GM12878 (cell line): ENCODE results near the gene SPG7. TPM values are rescaled to one million over a fixed set of nuclear protein-coding genes. Genes with fewer than 3 reads are reported as not detected.
A peak's percentile ranks its signal among the peaks of the same experiment; 100 is the strongest.

ENCODE experiments used
- ATAC-seq: fragments of 200-7000 bp; cut with Tn5 transposase; 3 replicates; pipeline ENCODE4 v1.9.1; 2020; ENCODE audit warnings: mild to moderate bottlenecking, moderate library complexity
- BruUV-seq: library from RNA; stranded (reverse); fragments of 400-500 nt; replicated peaks from 2 replicates; lab custom pipeline; 2021; lab: Mats Ljungman, UMichigan
- CTCF ChIA-PET: fragments of 300-600 bp; sonication (Branson Sonifier 250); formaldehyde crosslinking; extraction: SDS; loops from one replicate; lab custom pipeline; 2021; ENCODE audit warnings: inconsistent platforms; lab: Yijun Ruan, JAX
- POLR2A ChIA-PET: fragments of 350-600 bp; formaldehyde crosslinking; extraction: SDS; loops from one replicate; lab custom pipeline; 2021; ENCODE audit warnings: inconsistent platforms; lab: Charles Lee
- RAD21 ChIA-PET: fragments of 300-600 bp; sonication (Branson Sonifier 250); formaldehyde crosslinking; loops from one replicate; lab custom pipeline; 2023; ENCODE audit warnings: antibody characterized with exemption; ENCODE audit not compliant: unreplicated experiment; lab: Charles Lee
- SMC1A ChIA-PET: fragments of 300-600 bp; sonication (Branson Sonifier 250); formaldehyde crosslinking; loops from one replicate; lab custom pipeline; 2023; ENCODE audit not compliant: unreplicated experiment, uncharacterized antibody; lab: Charles Lee
- DNase-seq: peaks from one replicate; pipeline ENCODE4 v3.0.0-alpha.2; 2011; ENCODE audit warnings: low read depth, low spot score
- FAIRE-seq: peaks from 3 replicates; lab custom pipeline; 2011; peaks lifted over from hg19 to GRCh38; lab: Jason Lieb, UNC
- H2AFZ ChIP-seq: 2 replicates; pipeline ENCODE4 v1.6.0; 2011; ENCODE audit warnings: low read depth, low read length, control low read depth; ENCODE audit not compliant: control insufficient read depth
- H3K27ac ChIP-seq: 2 replicates; pipeline ENCODE4 v1.5.1; 2011; ENCODE audit warnings: control low read depth; ENCODE audit not compliant: control insufficient read depth, insufficient read depth
- H3K27me3 ChIP-seq, 2 experiments: replicated peaks in 1 of 2; 2 replicates each; pipeline versions ENCODE4 v1.6.0 to v1.6.1; 2011; ENCODE audit warnings: low read length in 1 of 2; ENCODE audit not compliant: control insufficient read depth in 2 of 2, insufficient read depth in 2 of 2
- H3K36me3 ChIP-seq, 2 experiments: 2 replicates each; pipeline ENCODE4 v1.5.1; 2011; ENCODE audit warnings: low read length in 1 of 2; ENCODE audit not compliant: control insufficient read depth in 2 of 2, insufficient read depth in 2 of 2
- H3K4me1 ChIP-seq: 2 replicates; pipeline ENCODE4 v1.6.1; 2011; ENCODE audit warnings: mild to moderate bottlenecking, low read length, moderate library complexity, mixed read lengths; ENCODE audit not compliant: control insufficient read depth, insufficient read depth
- H3K4me2 ChIP-seq: 2 replicates; pipeline ENCODE4 v1.6.0; 2011; ENCODE audit warnings: control low read depth; ENCODE audit not compliant: control insufficient read depth, insufficient read depth
- H3K4me3 ChIP-seq: fragments of 200-600 bp; sonication (generic); 2 replicates; pipeline ENCODE4 v1.5.1; 2016
- H3K79me2 ChIP-seq: 2 replicates; pipeline ENCODE4 v1.6.0; 2011; ENCODE audit warnings: low read length; ENCODE audit not compliant: control insufficient read depth, insufficient read depth
- H3K9ac ChIP-seq: 2 replicates; pipeline ENCODE4 v1.8.0; 2011; ENCODE audit warnings: low read length, control low read depth, mixed read lengths; ENCODE audit not compliant: control insufficient read depth, insufficient read depth
- H3K9me3 ChIP-seq: replicated peaks from 3 replicates; pipeline ENCODE4 v1.5.1; 2011; ENCODE audit warnings: mild to moderate bottlenecking, low read length; ENCODE audit not compliant: control insufficient read depth, insufficient read depth
- H4K20me1 ChIP-seq: 2 replicates; pipeline ENCODE4 v1.6.0; 2011; ENCODE audit not compliant: control insufficient read depth, insufficient read depth
- ATF7 ChIP-seq: fragments of 450-650 bp; IDR thresholded peaks from 2 replicates; pipeline ENCODE4 v1.6.1; 2016; ENCODE audit warnings: low read depth, mild to moderate bottlenecking
- BCL11A ChIP-seq: IDR thresholded peaks from 2 replicates; pipeline ENCODE4 v1.6.1; 2011; ENCODE audit warnings: low read depth, low read length
- BHLHE40 ChIP-seq, 2 experiments: fragments of 450-650 bp in 1 of 2; IDR thresholded peaks; 2 replicates each; pipeline ENCODE4 v1.6.1; 2011 to 2017; ENCODE audit warnings: low read depth in 2 of 2, borderline replicate concordance in 1 of 2, improper control_type of control experiment in 1 of 2, low read length in 1 of 2, mild to moderate bottlenecking in 1 of 2
- CBX3 ChIP-seq: fragments of 200-600 bp; sonication (generic); IDR thresholded peaks from 2 replicates; pipeline ENCODE4 v1.6.1; 2016; ENCODE audit warnings: low read depth, borderline replicate concordance
- CHD1 ChIP-seq: IDR thresholded peaks from 2 replicates; pipeline ENCODE4 v1.6.1; 2012; ENCODE audit warnings: low read depth, low read length, improper control_type of control experiment
- CHD2 ChIP-seq: IDR thresholded peaks from 2 replicates; pipeline ENCODE4 v1.6.1; 2011; ENCODE audit warnings: low read depth, low read length, improper control_type of control experiment, borderline replicate concordance
- CREM ChIP-seq: IDR thresholded peaks from 2 replicates; pipeline ENCODE4 v1.6.1; 2014; ENCODE audit warnings: antibody characterized with exemption, low read depth
- EED ChIP-seq: sonication (generic); IDR thresholded peaks from 2 replicates; pipeline ENCODE4 v1.6.1; 2016; ENCODE audit warnings: antibody characterized with exemption, low read depth
- HDAC6 ChIP-seq: fragments of 200-600 bp; sonication (generic); IDR thresholded peaks from one replicate; pipeline ENCODE4 v1.8.0; 2017; ENCODE audit warnings: antibody characterized with exemption; ENCODE audit not compliant: unreplicated experiment
- IRF4 ChIP-seq: IDR thresholded peaks from 2 replicates; pipeline ENCODE4 v1.6.1; 2011; ENCODE audit warnings: low read depth, low read length
- KAT2A ChIP-seq: conservative IDR thresholded peaks from 2 replicates; pipeline ENCODE4 v1.6.1; 2011; ENCODE audit warnings: low read depth, low read length; ENCODE audit not compliant: control insufficient read depth
- MEF2A ChIP-seq: IDR thresholded peaks from 2 replicates; pipeline ENCODE4 v1.6.1; 2011; ENCODE audit warnings: low read depth, mild to moderate bottlenecking, low read length, moderate library complexity; ENCODE audit not compliant: insufficient read depth
- MLLT1 ChIP-seq: fragments of 450-650 bp; IDR thresholded peaks from 2 replicates; pipeline ENCODE4 v1.6.1; 2016; ENCODE audit warnings: mild to moderate bottlenecking
- MXI1 ChIP-seq: fragments of 150-350 bp; IDR thresholded peaks from 2 replicates; pipeline ENCODE4 v1.6.1; 2011; ENCODE audit warnings: low read depth, mild to moderate bottlenecking, inconsistent platforms, low read length, improper control_type of control experiment
- NFIC ChIP-seq: IDR thresholded peaks from 2 replicates; pipeline ENCODE4 v1.6.1; 2012; ENCODE audit warnings: low read depth, mild to moderate bottlenecking, inconsistent platforms, low read length, moderate library complexity
- POLR2A ChIP-seq: IDR thresholded peaks from 2 replicates; pipeline ENCODE4 v1.6.1; 2011; ENCODE audit warnings: low read depth, mild to moderate bottlenecking, low read length
- POLR2AphosphoS5 ChIP-seq: IDR thresholded peaks from 2 replicates; pipeline ENCODE4 v1.6.1; 2011; ENCODE audit warnings: mild to moderate bottlenecking, low read length, inconsistent platforms
- POU2F2 ChIP-seq: IDR thresholded peaks from 3 replicates; pipeline ENCODE4 v1.6.1; 2011; ENCODE audit warnings: low read depth, mild to moderate bottlenecking, low read length, borderline replicate concordance
- RAD51 ChIP-seq: fragments of 450-650 bp; IDR thresholded peaks from 2 replicates; pipeline ENCODE4 v1.6.1; 2016; ENCODE audit warnings: moderate library complexity, mild to moderate bottlenecking, inconsistent platforms
- RUNX3 ChIP-seq: IDR thresholded peaks from 2 replicates; pipeline ENCODE4 v1.6.1; 2012; ENCODE audit warnings: low read length, inconsistent platforms
- SKIL ChIP-seq: fragments of 450-650 bp; IDR thresholded peaks from 2 replicates; pipeline ENCODE4 v1.6.1; 2017; ENCODE audit warnings: mild to moderate bottlenecking, low read depth, inconsistent platforms; ENCODE audit not compliant: poor library complexity, severe bottlenecking
- WGBS: methylation state at CpG from one replicate; pipeline ENCODE4 v1.1.6; 2016; ENCODE audit warnings: low lambda C conversion rate; ENCODE audit not compliant: insufficient replicate concordance, insufficient coverage; ENCODE audit errors: missing lambda C conversion rate; 5-methylcytosine and 5-hydroxymethylcytosine counted together
- in situ Hi-C: fragments of 300-500 bp; cut with MboI; formaldehyde crosslinking; loops from 9 replicates; pipeline ENCODE4 v1.14.3; 2018; ENCODE audit warnings: mixed read lengths
- intact Hi-C: fragments of 100-400 bp; cut with micrococcal nuclease; formaldehyde crosslinking; loops from one replicate; pipeline ENCODE4 v1.14.2; 2022; ENCODE audit not compliant: unreplicated experiment
- polyA plus RNA-seq, 11 experiments: library from polyadenylated mRNA; depleted of rRNA in 4 of 11; unstranded in 6 of 11; stranded (reverse) in 5 of 11; fragments of >200 nt; fragmentation: Nextera tagmentation in 4 of 11; fragmentation: Illumina TruSeq in 1 of 11; extraction: Ambion mirVana in 4 of 11; extraction: Trizol in 1 of 11; gene quantifications; 1 replicate in 1 of 11; 2 replicates in 10 of 11; pipeline versions ENCODE4 v1.2.1 to v1.2.3, GENCODE V29; 2011 to 2016; ENCODE audit warnings: inconsistent platforms in 2 of 11, missing spikeins in 2 of 11, low read depth in 1 of 11
- total RNA-seq, 4 experiments: library from RNA; depleted of rRNA in 3 of 4; stranded (reverse); fragments of >200 nt in 3 of 4; fragmentation: Illumina TruSeq in 1 of 4; extraction: Trizol in 1 of 4; gene quantifications; 2 replicates each; pipeline versions ENCODE4 v1.2.1 to v1.2.3, GENCODE V29; 2013 to 2021

Gene SPG7
- total and polyA plus RNA-seq, 10 of the 15 experiments (the other 5 are each of a cell fraction or from before 2014, with no cell fraction given): 5.9 to 75.9 (median 52.5) TPM

GRCh38 chr16:89476811-89477261, 31.4 kb upstream of the SPG7 start:
- Histone ChIP-seq H3K27me3 (no peaks in the 10 kb centered on the region), H3K4me2 (peak overlapping the region; percentile 85), H3K27ac (peak overlapping the region; percentile 62), H3K4me3 (peak overlapping the region; percentile 57; the same call in 1 of the 2 replicates), H3K9me3 (no peaks in the 10 kb centered on the region), H3K36me3 (peaks cover 0 to 1% of the 10 kb centered on the region in 2 experiments; a peak in 3 of 4 replicates), H3K9ac (0 out of 2 replicates have a peak overlapping the region, but pooled peaks have one; percentile 51), H4K20me1 (peaks cover 47% of the 10 kb centered on the region), H3K4me1 (peaks cover 47% of the 10 kb centered on the region), H2AFZ (no peak overlapping the region), H3K79me2 (peaks cover 96% of the 10 kb centered on the region)
- DNase-seq (peak; percentile 62), ATAC-seq (peak; percentile 86), FAIRE-seq (peak; percentile 80)
- WGBS: 2% methylated on average over 9 of the region's 10 CpGs
- ChIA-PET CTCF (interaction anchor here (0.8 to 1.5 kb wide), 7 partner anchors 10 to 144 kb away, joined by 3 to 5 read pairs (median 4); no protein-coding TSS in a partner anchor), POLR2A (interaction anchor here (0.6 to 1.4 kb wide), 6 partner anchors 11 to 774 kb away, joined by 3 to 6 read pairs (median 4); no protein-coding TSS in a partner anchor), RAD21 (interaction anchor here (0.8 to 1.5 kb wide), 9 partner anchors 10 to 142 kb away, joined by 3 to 17 read pairs (median 5); no protein-coding TSS in a partner anchor), SMC1A (interaction anchor here (0.6 to 1.5 kb wide), 11 partner anchors 10 to 224 kb away, joined by 3 to 7 read pairs (median 3); no protein-coding TSS in a partner anchor)
- intact Hi-C loops (no loop called here), in situ Hi-C loops (no loop called here)
- no TSS peak for BruUV-seq
- TF ChIP-seq RAD51: peak; percentile 48; the same call in 1 of the 2 replicates
- TF ChIP-seq CREM: 0 out of 2 replicates have a peak, but pooled peaks have one; percentile 7
- 0 out of 2 replicates have a peak, but pooled peaks have one; percentile 49 for TF ChIP-seq MEF2A
- no peak for TF ChIP-seq CHD1
- TF ChIP-seq HDAC6: no peak
- peak; percentile 20 for TF ChIP-seq RUNX3
- TF ChIP-seq ATF7: 0 out of 2 replicates have a peak, but pooled peaks have one; percentile 38
- peak; percentile 81 for TF ChIP-seq MXI1
- TF ChIP-seq BCL11A: 0 out of 2 replicates have a peak, but pooled peaks have one; percentile 38
- 0 out of 2 replicates have a peak, but pooled peaks have one; percentile 17 for TF ChIP-seq EED
- TF ChIP-seq IRF4: 0 out of 2 replicates have a peak, but pooled peaks have one; percentile 3
- no peak for TF ChIP-seq POU2F2
- TF ChIP-seq NFIC: 0 out of 2 replicates have a peak, but pooled peaks have one; percentile 20
- no peak for TF ChIP-seq KAT2A
- no peak; the same call in 1 of the 2 replicates for TF ChIP-seq POLR2A
- 0 out of 2 replicates have a peak, but pooled peaks have one; percentile 25 for TF ChIP-seq CHD2
- TF ChIP-seq POLR2AphosphoS5: peak; percentile 36; the same call in 1 of the 2 replicates
- no peak for TF ChIP-seq CBX3
- peak; percentile 48 for TF ChIP-seq SKIL
- peak; percentile 36 to 62; a peak in 1 of 4 replicates for TF ChIP-seq BHLHE40 (IDR thresholded peaks at IDR 0.05; ENCODE audit: borderline replicate concordance in 1 of 2, low read depth in 2 of 2, low read length in 1 of 2)
- TF ChIP-seq MLLT1: 0 out of 2 replicates have a peak, but pooled peaks have one; percentile 35
